IMR-90 (cell line): Measurements from ENCODE around the gene TANGO2. TPM values are rescaled to one million over a fixed set of nuclear protein-coding genes. Genes with fewer than 3 reads are reported as not detected.
"Not testable (repeated sequence)": the region's sequence is repeated elsewhere in the genome, so short reads cannot be mapped to it uniquely, and the experiment has no call there.

Experiments used
- ATAC-seq: fragments of 200-7000 bp; cut with Tn5 transposase; 2 replicates; pipeline ENCODE4 v1.9.1; 2020; ENCODE audit warnings: low read depth, mild to moderate bottlenecking, moderate library complexity
- BruUV-seq: library from RNA; stranded (reverse); fragments of 400-500 nt; replicated peaks from 2 replicates; lab custom pipeline; 2021; lab: Mats Ljungman, UMichigan
- CTCF ChIA-PET: fragments of 300-600 bp; formaldehyde crosslinking; extraction: SDS; loops from one replicate; lab custom pipeline; 2021; ENCODE audit warnings: antibody characterized with exemption; lab: Yijun Ruan, JAX
- POLR2A ChIA-PET: fragments of 300-600 bp; sonication (Branson Sonifier 250); formaldehyde crosslinking; loops from one replicate; lab custom pipeline; 2022; ENCODE audit warnings: antibody characterized with exemption; ENCODE audit not compliant: unreplicated experiment; lab: Charles Lee
- DNase-seq: peaks from one replicate; pipeline ENCODE4 v3.0.0; 2013
- H2AFZ ChIP-seq: replicated peaks from 2 replicates; pipeline ENCODE3; 2013; ENCODE audit warnings: low read length, mild to moderate bottlenecking; ENCODE audit not compliant: poor library complexity
- H2AK5ac ChIP-seq: 2 replicates; pipeline ENCODE4 v1.6.1; 2013; ENCODE audit warnings: low read depth, low read length, inconsistent platforms
- H2AK9ac ChIP-seq: replicated peaks from 2 replicates; pipeline ENCODE3; 2013; ENCODE audit warnings: mild to moderate bottlenecking, low read depth, low read length, moderate library complexity; ENCODE audit not compliant: poor library complexity
- H2BK120ac ChIP-seq: 2 replicates; pipeline ENCODE4 v1.6.1; 2013; ENCODE audit warnings: low read depth, low read length, inconsistent platforms
- H2BK15ac ChIP-seq: 3 replicates; pipeline ENCODE4 v1.6.1; 2013; ENCODE audit warnings: low read depth, low read length, inconsistent platforms
- H2BK20ac ChIP-seq: 2 replicates; pipeline ENCODE4 v1.6.1; 2013; ENCODE audit warnings: low read depth, mild to moderate bottlenecking, inconsistent platforms, low read length, moderate library complexity
- H2BK5ac ChIP-seq: 2 replicates; pipeline ENCODE4 v1.6.1; 2013; ENCODE audit warnings: mild to moderate bottlenecking, low read depth, low read length, inconsistent platforms; ENCODE audit not compliant: poor library complexity, severe bottlenecking
- H3K14ac ChIP-seq: replicated peaks from 2 replicates; pipeline ENCODE4 v1.6.1; 2013; ENCODE audit warnings: low read depth, low read length, inconsistent platforms
- H3K18ac ChIP-seq: 2 replicates; pipeline ENCODE4 v1.6.1; 2013; ENCODE audit warnings: low read depth, low read length, control low read depth
- H3K23ac ChIP-seq: 2 replicates; pipeline ENCODE4 v1.6.1; 2013; ENCODE audit warnings: low read depth, low read length, inconsistent platforms
- H3K27ac ChIP-seq: 2 replicates; pipeline ENCODE4 v1.5.1; 2013; ENCODE audit warnings: mild to moderate bottlenecking, control low read depth, low read length; ENCODE audit not compliant: insufficient read depth
- H3K27me3 ChIP-seq: 2 replicates; pipeline ENCODE4 v1.6.1; 2013; ENCODE audit warnings: low read length; ENCODE audit not compliant: control insufficient read depth, insufficient read depth
- H3K36me3 ChIP-seq: 2 replicates; pipeline ENCODE4 v1.6.1; 2013; ENCODE audit warnings: low read length, mixed read lengths; ENCODE audit not compliant: control insufficient read depth, insufficient read depth
- H3K4ac ChIP-seq: 2 replicates; pipeline ENCODE4 v1.6.1; 2013; ENCODE audit warnings: low read depth, low read length, inconsistent platforms
- H3K4me1 ChIP-seq: 2 replicates; pipeline ENCODE4 v1.6.1; 2013; ENCODE audit warnings: low read length, mixed read lengths; ENCODE audit not compliant: control insufficient read depth, insufficient read depth
- H3K4me2 ChIP-seq: 2 replicates; pipeline ENCODE4 v1.6.1; 2013; ENCODE audit warnings: low read depth, mild to moderate bottlenecking, control low read depth, low read length, moderate library complexity
- H3K4me3 ChIP-seq: 2 replicates; pipeline ENCODE4 v1.5.1; 2013; ENCODE audit warnings: low read depth, mild to moderate bottlenecking, control low read depth, low read length, moderate library complexity; ENCODE audit not compliant: insufficient read depth
- H3K56ac ChIP-seq: 2 replicates; pipeline ENCODE4 v1.6.1; 2013; ENCODE audit warnings: low read length, inconsistent platforms; ENCODE audit not compliant: insufficient read depth; ENCODE audit errors: extremely low read depth
- H3K79me1 ChIP-seq, 2 experiments: 2 replicates each; pipeline ENCODE4 v1.6.1; 2013; ENCODE audit warnings: low read length in 2 of 2, inconsistent platforms in 1 of 2, low read depth in 1 of 2
- H3K9ac ChIP-seq: 2 replicates; pipeline ENCODE4 v1.6.1; 2013; ENCODE audit warnings: low read depth, low read length, control low read depth
- H3K9me1 ChIP-seq: 2 replicates; pipeline ENCODE4 v1.6.1; 2013; ENCODE audit warnings: low read length, inconsistent platforms; ENCODE audit not compliant: insufficient read depth
- H3K9me3 ChIP-seq: 2 replicates; pipeline ENCODE4 v1.6.1; 2013; ENCODE audit warnings: low read length; ENCODE audit not compliant: control insufficient read depth, insufficient read depth
- H4K20me1 ChIP-seq: 2 replicates; pipeline ENCODE4 v1.6.1; 2013; ENCODE audit warnings: low read length, inconsistent platforms; ENCODE audit not compliant: insufficient read depth
- H4K5ac ChIP-seq: 2 replicates; pipeline ENCODE4 v1.6.1; 2013; ENCODE audit warnings: mild to moderate bottlenecking, low read depth, low read length, control low read depth
- H4K8ac ChIP-seq, 2 experiments: 2 replicates each; pipeline ENCODE4 v1.6.1; 2013; ENCODE audit warnings: low read depth in 2 of 2, low read length in 2 of 2, control low read depth in 1 of 2, inconsistent platforms in 1 of 2
- H4K91ac ChIP-seq: 2 replicates; pipeline ENCODE4 v1.6.1; 2013; ENCODE audit warnings: low read depth, low read length, inconsistent platforms; ENCODE audit not compliant: insufficient read depth
- WGBS, 2 experiments: methylation state at CpG; one replicate each; pipeline versions ENCODE4 v1.1.5 to v1.1.7; 2013; ENCODE audit warnings: missing lambda C conversion rate in 2 of 2; ENCODE audit not compliant: insufficient read length in 1 of 2; ENCODE audit errors: extremely low coverage in 2 of 2; 5-methylcytosine and 5-hydroxymethylcytosine counted together
- dilution Hi-C: fragments of 300-500 bp; cut with HindIII; formaldehyde crosslinking; loops from one replicate; pipeline ENCODE4 v1.14.3; 2018; ENCODE audit warnings: low sequenced_read_pairs; ENCODE audit not compliant: unreplicated experiment
- in situ Hi-C: fragments of 300-500 bp; cut with MboI; formaldehyde crosslinking; loops from 3 replicates; pipeline ENCODE4 v1.14.3; 2019; ENCODE audit warnings: low sequenced_read_pairs, inconsistent platforms, mixed read lengths
- intact Hi-C: fragments of 100-400 bp; cut with micrococcal nuclease; formaldehyde crosslinking; loops from 2 replicates; pipeline ENCODE4 v1.10.0; 2022
- polyA plus RNA-seq, 3 experiments: library from polyadenylated mRNA; depleted of rRNA; stranded (reverse); fragments of >200 nt; gene quantifications; 2 replicates each; pipeline ENCODE4 v1.2.3, GENCODE V29; 2012; ENCODE audit warnings: low replicate concordance in 1 of 3
- total RNA-seq: library from RNA; depleted of rRNA; stranded (reverse); fragments of >200 nt; gene quantifications from 2 replicates; pipeline ENCODE4 v1.2.3, GENCODE V29; 2012

Gene TANGO2
- total and polyA plus RNA-seq, 2 of the 4 experiments (the other 2 are of a cell fraction): 45.1 to 75.1 TPM

DNA sequence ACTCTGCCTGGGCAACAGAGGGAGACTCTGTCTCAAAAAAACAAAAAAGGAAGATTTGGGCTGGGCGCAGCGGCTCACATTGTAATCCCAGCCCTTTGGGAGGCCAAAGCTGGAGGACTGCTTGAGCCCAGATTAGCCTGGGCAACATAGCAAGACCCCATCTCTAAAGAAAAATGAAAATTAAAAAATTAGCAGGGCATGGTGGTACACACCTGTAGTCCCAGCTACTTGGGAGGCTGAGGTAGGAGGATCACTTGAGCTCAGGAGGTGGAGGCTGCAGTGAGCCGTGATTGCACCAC, 46.4 kb downstream of the TANGO2 start:
- in situ Hi-C loops: not testable (repeated sequence)

More for the DNA sequence above, 46.4 kb downstream of the TANGO2 start:
- H3K9me1 ChIP-seq, H2AK9ac ChIP-seq, H3K56ac ChIP-seq, dilution Hi-C loops, POLR2A ChIA-PET, H2AK5ac ChIP-seq, DNase-seq, H4K8ac ChIP-seq, H4K5ac ChIP-seq, H4K20me1 ChIP-seq, H3K4me2 ChIP-seq, H3K27me3 ChIP-seq, BruUV-seq, H3K4me1 ChIP-seq, H3K4me3 ChIP-seq, H3K27ac ChIP-seq, H2BK20ac ChIP-seq, H3K9ac ChIP-seq, H2BK5ac ChIP-seq, H3K14ac ChIP-seq, H3K4ac ChIP-seq, intact Hi-C loops, H2BK15ac ChIP-seq, H2AFZ ChIP-seq, H4K91ac ChIP-seq, H2BK120ac ChIP-seq, H3K9me3 ChIP-seq, H3K79me1 ChIP-seq, ATAC-seq, H3K23ac ChIP-seq, H3K18ac ChIP-seq: not testable (repeated sequence)
- WGBS, 2 experiments: no CpG with 5 or more reads among the region's 3 CpGs
- CTCF ChIA-PET: interaction anchor here (0.6 kb wide), 1 partner anchor 45 kb away, joined by 3 read pairs; no protein-coding TSS in a partner anchor
- peaks cover 19% of the 10 kb centered on the region for H3K36me3 ChIP-seq
